Neural progenitor cell (in vitro differentiated cells): ENCODE measurements around the gene RFK.

Experiments
- CTCF ChIP-seq: fragments of 200-600 bp; sonication (generic); IDR thresholded peaks from 2 replicates; pipeline ENCODE4 v1.5.1; 2017; ENCODE audit warnings: antibody characterized with exemption, mild to moderate bottlenecking
- EZH2 ChIP-seq: fragments of 200-600 bp; sonication (generic); IDR thresholded peaks from 2 replicates; pipeline ENCODE4 v1.6.1; 2017; ENCODE audit warnings: antibody characterized with exemption, mild to moderate bottlenecking, moderate library complexity

- TF ChIP-seq CTCF = no peak
- TF ChIP-seq EZH2 = no peak
Observed at GRCh38 chr9:76405340-76405739, 11.1 kb upstream of the RFK start.
